Measurements from ENCODE around the gene TMEM255B. TPM values are rescaled to one million over a fixed set of nuclear protein-coding genes. Genes with fewer than 3 reads are reported as not detected.
"Not testable (repeated sequence)": the region's sequence is repeated elsewhere in the genome, so short reads cannot be mapped to it uniquely, and the experiment has no call there.

The TMEM255B gene
- total RNA-seq, 4 donors from 2014 or later, result 1.8 to 17.3 (median 3.5) TPM; not detected in 1

DNA sequence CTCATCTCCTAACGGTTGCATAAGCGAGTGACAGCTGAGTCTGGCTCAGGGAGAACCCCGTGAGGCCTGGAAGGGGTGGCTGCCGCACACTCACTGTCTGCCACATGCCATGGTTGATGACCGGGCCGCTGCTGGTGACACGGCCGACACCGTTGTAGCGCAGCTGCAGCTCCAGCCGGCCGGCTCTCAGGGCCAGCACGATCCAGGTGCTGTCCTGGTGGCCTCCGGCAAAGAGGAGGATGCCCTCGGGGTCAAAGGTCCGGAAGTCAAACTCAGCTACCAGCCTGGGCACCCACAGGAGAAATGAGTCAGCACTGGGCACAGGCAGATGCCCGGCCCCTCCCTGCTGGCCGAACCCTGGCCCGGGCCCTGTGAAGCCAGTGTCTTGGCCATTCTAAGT lies 73.2 kb downstream of the TMEM255B start:
- Histone ChIP-seq H3K27ac (no peak overlapping the region), H3K36me3 (peaks cover 0 to 56% (median 0%) of the 10 kb centered on the region in 3 donors), H3K27me3 (no peaks in the 10 kb centered on the region), H3K4me3 (no peak overlapping the region), H3K4me1 (peaks cover 0 to 5% (median under 1%) of the 10 kb centered on the region in 4 donors), H3K9me3 (no peaks in the 10 kb centered on the region)
- TF ChIP-seq POLR2A (IDR thresholded peaks at IDR 0.05), result no peak
- TF ChIP-seq, protein P1, sequence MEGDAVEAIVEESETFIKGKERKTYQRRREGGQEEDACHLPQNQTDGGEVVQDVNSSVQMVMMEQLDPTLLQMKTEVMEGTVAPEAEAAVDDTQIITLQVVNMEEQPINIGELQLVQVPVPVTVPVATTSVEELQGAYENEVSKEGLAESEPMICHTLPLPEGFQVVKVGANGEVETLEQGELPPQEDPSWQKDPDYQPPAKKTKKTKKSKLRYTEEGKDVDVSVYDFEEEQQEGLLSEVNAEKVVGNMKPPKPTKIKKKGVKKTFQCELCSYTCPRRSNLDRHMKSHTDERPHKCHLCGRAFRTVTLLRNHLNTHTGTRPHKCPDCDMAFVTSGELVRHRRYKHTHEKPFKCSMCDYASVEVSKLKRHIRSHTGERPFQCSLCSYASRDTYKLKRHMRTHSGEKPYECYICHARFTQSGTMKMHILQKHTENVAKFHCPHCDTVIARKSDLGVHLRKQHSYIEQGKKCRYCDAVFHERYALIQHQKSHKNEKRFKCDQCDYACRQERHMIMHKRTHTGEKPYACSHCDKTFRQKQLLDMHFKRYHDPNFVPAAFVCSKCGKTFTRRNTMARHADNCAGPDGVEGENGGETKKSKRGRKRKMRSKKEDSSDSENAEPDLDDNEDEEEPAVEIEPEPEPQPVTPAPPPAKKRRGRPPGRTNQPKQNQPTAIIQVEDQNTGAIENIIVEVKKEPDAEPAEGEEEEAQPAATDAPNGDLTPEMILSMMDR (IDR thresholded peaks at IDR 0.05), result no peak
- peak in 2 of 3 donors; percentile 71 to 79 for DNase-seq

DNA sequence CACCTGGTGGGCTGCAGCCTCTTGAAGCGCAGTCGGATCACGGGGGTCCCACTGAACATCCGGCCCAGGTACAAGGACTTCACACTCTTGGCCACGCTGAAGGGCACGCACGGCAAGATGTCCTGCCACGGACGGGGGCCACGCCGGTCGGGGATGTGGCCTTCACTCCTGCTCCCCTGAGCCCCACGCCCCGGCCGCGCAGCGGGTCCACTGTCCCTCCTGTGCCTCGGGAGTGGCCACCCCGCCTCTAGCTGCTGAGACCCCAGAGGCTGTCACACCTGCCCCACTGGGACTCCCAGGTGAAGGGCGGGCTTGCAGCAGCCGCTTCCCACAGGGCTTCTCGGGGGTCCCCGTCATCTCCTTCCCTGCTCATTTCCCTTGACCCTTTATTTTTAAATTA lies 73.6 kb downstream of the TMEM255B start:
- TF ChIP-seq, protein P1 (IDR thresholded peaks at IDR 0.05), result no peak
- TF ChIP-seq POLR2A (IDR thresholded peaks at IDR 0.05), result no peak

DNA sequence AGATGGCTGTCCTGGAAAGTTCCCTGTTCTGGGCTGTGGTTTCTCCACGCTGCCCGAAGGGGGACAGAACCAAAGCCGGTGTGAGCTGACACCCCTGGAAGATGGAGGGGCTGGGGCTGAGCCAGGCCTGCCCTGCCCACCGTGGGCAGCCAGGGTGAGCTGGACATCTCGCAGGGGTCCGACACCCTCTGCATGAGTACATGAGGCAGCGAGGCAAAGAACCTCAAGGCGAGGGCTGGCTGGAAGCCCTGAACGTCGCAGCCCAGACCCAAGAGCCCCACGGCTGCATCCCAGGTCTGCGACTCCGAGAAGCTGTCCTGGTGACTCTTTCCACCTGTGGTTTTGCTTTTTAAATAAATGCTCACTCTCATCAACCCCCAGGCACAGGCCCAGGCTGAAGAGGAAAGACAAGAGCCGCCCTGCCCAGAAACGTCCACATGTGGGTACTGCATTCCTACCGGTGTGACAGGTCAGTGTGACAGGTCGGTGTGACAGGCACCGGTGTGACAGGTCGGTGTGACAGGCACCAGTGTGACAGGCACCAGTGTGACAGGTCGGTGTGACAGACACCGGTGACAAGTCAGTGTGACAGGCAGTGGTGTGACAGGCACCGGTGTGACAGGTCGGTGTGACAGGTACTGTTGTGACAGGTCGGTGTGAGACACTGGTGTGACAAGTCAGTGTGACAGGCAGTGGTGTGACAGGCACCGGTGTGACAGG lies 74.2 kb downstream of the TMEM255B start:
- Histone ChIP-seq H3K4me3 (no peak overlapping the region), H3K27me3 (no peaks in the 10 kb centered on the region), H3K27ac (no peak overlapping the region), H3K9me3 (no peaks in the 10 kb centered on the region), H3K36me3 (peaks cover 0 to 46% (median 0%) of the 10 kb centered on the region in 3 donors), H3K4me1 (peaks cover 0 to 16% (median 3%) of the 10 kb centered on the region in 4 donors)
- TF ChIP-seq POLR2A (IDR thresholded peaks at IDR 0.05), result no peak
- TF ChIP-seq, protein P1 (IDR thresholded peaks at IDR 0.05), result no peak
- DNase-seq, result no peak

More for the DNA sequence above, 73.6 kb downstream of the TMEM255B start:
- Histone ChIP-seq H3K4me1 (peaks cover 0 to 9% (median 2%) of the 10 kb centered on the region in 4 donors), H3K4me3 (no peak overlapping the region), H3K27me3 (no peaks in the 10 kb centered on the region), H3K9me3 (no peaks in the 10 kb centered on the region), H3K27ac (no peak overlapping the region), H3K36me3 (peaks cover 0 to 52% (median 0%) of the 10 kb centered on the region in 3 donors)
- DNase-seq, result no peak

DNA sequence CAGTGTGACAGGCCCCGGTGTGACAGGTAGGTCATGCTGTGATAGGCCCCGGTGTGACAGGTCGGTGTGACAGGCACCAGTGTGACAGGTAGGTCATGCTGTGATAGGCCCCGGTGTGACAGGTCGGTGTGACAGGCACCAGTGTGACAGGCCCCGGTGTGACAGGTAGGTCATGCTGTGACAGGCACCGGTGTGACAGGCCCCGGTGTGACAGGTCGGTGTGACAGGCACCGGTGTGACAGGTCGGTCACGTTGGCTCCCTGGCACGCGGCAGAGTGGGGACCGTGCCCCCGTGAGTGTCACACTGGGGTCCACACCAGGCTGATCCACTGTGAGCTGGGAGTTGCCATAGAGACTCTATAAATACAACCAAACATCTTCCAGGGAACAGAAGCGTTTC lies 75.0 kb downstream of the TMEM255B start:
- H3K27ac ChIP-seq, H3K9me3 ChIP-seq, H3K4me3 ChIP-seq, DNase-seq, H3K27me3 ChIP-seq: not testable (repeated sequence)
- peaks cover 0 to 42% (median 0%) of the 10 kb centered on the region in 3 donors for H3K36me3 ChIP-seq
- H3K4me1 ChIP-seq, result peaks cover 0 to 23% (median 5%) of the 10 kb centered on the region in 4 donors

DNA sequence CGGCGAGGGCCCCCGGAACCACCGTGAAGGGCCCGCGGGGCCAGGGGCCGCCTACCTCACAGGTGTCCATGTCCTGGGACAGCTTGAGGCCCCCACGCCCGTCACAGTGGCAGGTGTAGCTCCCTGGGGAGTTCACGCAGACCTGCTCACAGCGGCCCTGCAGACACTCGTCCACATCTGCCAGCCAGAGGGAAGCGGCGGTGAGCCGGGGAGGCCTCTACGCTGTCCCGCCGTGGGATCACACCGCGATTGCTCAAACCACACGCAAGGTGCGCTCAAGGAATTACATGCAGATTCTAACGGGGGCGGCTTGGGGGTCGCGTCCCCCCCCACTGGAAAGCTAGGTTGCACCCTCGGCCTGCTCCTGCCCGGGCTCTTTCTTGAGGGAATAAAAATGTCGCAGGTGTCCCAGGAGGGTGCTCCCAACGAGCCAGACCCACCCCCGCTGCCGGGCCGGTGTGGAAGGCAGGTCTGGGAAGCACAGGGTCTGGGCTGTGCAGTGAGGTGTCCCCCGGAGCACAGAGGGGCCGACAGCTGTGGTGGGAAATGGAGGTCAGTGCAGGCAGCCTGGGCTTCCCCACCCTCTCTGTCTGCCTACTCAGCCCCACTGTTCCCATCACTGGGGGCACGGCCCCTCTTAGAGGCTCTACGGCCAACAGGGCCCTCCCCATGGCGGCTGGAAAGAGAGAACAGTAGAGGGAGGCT lies 75.6 kb downstream of the TMEM255B start:
- Histone ChIP-seq H3K4me3 (no peak overlapping the region), H3K27ac (no peak overlapping the region), H3K9me3 (no peaks in the 10 kb centered on the region), H3K4me1 (peaks cover 0 to 30% (median 5%) of the 10 kb centered on the region in 4 donors), H3K27me3 (no peaks in the 10 kb centered on the region), H3K36me3 (peaks cover 0 to 42% (median 0%) of the 10 kb centered on the region in 3 donors)
- peak in 1 of 3 donors; percentile 39 for DNase-seq
- TF ChIP-seq POLR2A (IDR thresholded peaks at IDR 0.05), result no peak
- TF ChIP-seq, protein P1 (IDR thresholded peaks at IDR 0.05), result no peak

Measured in Peyer's patch (tissue), 4 donors.